B cell (primary cell): ENCODE results near the gene ZDHHC14.

Source experiments
- CTCF ChIP-seq: fragments of 200-600 bp; IDR thresholded peaks from one replicate; pipeline ENCODE4 v1.8.0; 2022; ENCODE audit warnings: antibody characterized with exemption, mild to moderate bottlenecking
- EZH2 ChIP-seq: IDR thresholded peaks from 2 replicates; pipeline ENCODE4 v1.6.1; 2012; ENCODE audit warnings: borderline replicate concordance, low read depth, mild to moderate bottlenecking, moderate library complexity, low read length; ENCODE audit not compliant: insufficient read depth, poor library complexity, severe bottlenecking

- no peak for TF ChIP-seq CTCF
- no peak for TF ChIP-seq EZH2
Observed at GRCh38 chr6:157570104-157570503, 189.1 kb downstream of the ZDHHC14 start.
